ENCODE measurements around the gene CENPQ. TPM values are rescaled to one million over a fixed set of nuclear protein-coding genes. Genes with fewer than 3 reads are reported as not detected.

CENPQ gene
- polyA plus RNA-seq, 3 donors = 2.6 to 5.5 (median 3.1) TPM

GRCh38 chr6:49530141-49530776 is 67.1 kb downstream of the CENPQ start:
- WGBS, 3 donors = 74 to 86% (median 78%) methylated on average over 2 of the region's 2 CpGs

GRCh38 chr6:49531774-49532569 is 68.8 kb downstream of the CENPQ start:
- no peak overlapping the region for H3K27ac ChIP-seq (ENCODE audit: low read depth, low read length)
- WGBS, 3 donors = 2 to 6% (median 3%) methylated on average over 3 of the region's 3 CpGs

More at GRCh38 chr6:49530141-49530776, 67.1 kb downstream of the CENPQ start:
- H3K27ac ChIP-seq (ENCODE audit: low read depth, low read length) = no peak overlapping the region

GRCh38 chr6:49535795-49536194 is 72.6 kb downstream of the CENPQ start:
- no peak overlapping the region for H3K27ac ChIP-seq (ENCODE audit: low read depth, low read length)
- 49 to 86% (median 81%) methylated on average over 5 of the region's 5 CpGs for WGBS, 3 donors

GRCh38 chr6:49539102-49539501 is 75.9 kb downstream of the CENPQ start:
- 96 to 100% (median 97%) methylated on average over 3 of the region's 3 CpGs for WGBS, 3 donors
- H3K27ac ChIP-seq (ENCODE audit: low read depth, low read length) = no peak overlapping the region

GRCh38 chr6:49540614-49541013 is 77.4 kb downstream of the CENPQ start:
- H3K27ac ChIP-seq (ENCODE audit: low read depth, low read length) = no peak overlapping the region

GRCh38 chr6:49541210-49541724 is 78.1 kb downstream of the CENPQ start:
- no peak overlapping the region for H3K27ac ChIP-seq (ENCODE audit: low read depth, low read length)
- 32 to 43% (median 41%) methylated on average over 1 of the region's 1 CpG for WGBS, 3 donors

- no peak overlapping the region for H3K27ac ChIP-seq (ENCODE audit: low read depth, low read length)
- WGBS, 3 donors = 33 to 74% (median 71%) methylated on average over 3 of the region's 3 CpGs
Measured at GRCh38 chr6:49541936-49542335, 78.8 kb downstream of the CENPQ start.

Other genes with a start within 250 kb of the CENPQ start
- 10 to 100 TPM; 11.0 to 22.0 (median 15.3) TPM for gene MMUT, start 117 bp upstream of the CENPQ start, polyA plus RNA-seq
- gene GLYATL3, start 36.6 kb downstream of the CENPQ start, polyA plus RNA-seq = not detected
- 1 to 10 TPM; 2.5 to 9.2 (median 3.4) TPM for gene C6orf141, start 87.3 kb downstream of the CENPQ start, polyA plus RNA-seq
- gene RHAG, start 173.5 kb downstream of the CENPQ start, polyA plus RNA-seq = under 1 TPM; 0.03 to 0.22 (median 0.04) TPM

Data from adipose tissue (tissue), 3 donors.